DMS153 (cell line): ENCODE data around the gene GSTP1.
A peak's percentile ranks its signal among the peaks of the same experiment; 100 is the strongest.
"Not testable (repeated sequence)": the region's sequence is repeated elsewhere in the genome, so short reads cannot be mapped to it uniquely, and the experiment has no call there.

Experiments used
- DNase-seq: peaks from one replicate; lab custom pipeline; 2025; lab: John Stamatoyannopoulos, UW

The GSTP1 gene

GRCh38 chr11:67583247-67584204 is at the start of gene GSTP1:
Gene GSTP1, plus strand, starts transcription at chr11:67583812. Its CDS starts 32 bp downstream, at chr11:67583844.
- DNase-seq, result peak; percentile 85

- no peak for DNase-seq
These were observed 49.4 kb upstream of the GSTP1 start for GRCh38 chr11:67534070-67534679.

- no peak for DNase-seq
These were observed 48.1 kb upstream of the GSTP1 start for GRCh38 chr11:67535561-67535960.

GRCh38 chr11:67538306-67538705 is 45.3 kb upstream of the GSTP1 start:
- DNase-seq, result no peak

GRCh38 chr11:67538823-67539505 is 44.6 kb upstream of the GSTP1 start:
- no peak for DNase-seq

GRCh38 chr11:67539550-67539949 is 44.1 kb upstream of the GSTP1 start:
- DNase-seq, result no peak

- no peak for DNase-seq
These were observed 42.4 kb upstream of the GSTP1 start for GRCh38 chr11:67541198-67541597.

GRCh38 chr11:67542169-67542568 is 41.4 kb upstream of the GSTP1 start:
- no peak for DNase-seq

- no peak for DNase-seq
These were observed 40.6 kb upstream of the GSTP1 start for GRCh38 chr11:67542971-67543370.

- no peak for DNase-seq
These were observed 40.0 kb upstream of the GSTP1 start for GRCh38 chr11:67543585-67543984.

GRCh38 chr11:67544616-67545242 is 38.9 kb upstream of the GSTP1 start:
- DNase-seq, result no peak

- peak; percentile 38 for DNase-seq
These were observed 38.3 kb upstream of the GSTP1 start for GRCh38 chr11:67545280-67545679.

GRCh38 chr11:67548112-67548511 is 35.5 kb upstream of the GSTP1 start:
- not testable (repeated sequence) for DNase-seq

GRCh38 chr11:67548555-67549110 is 35.0 kb upstream of the GSTP1 start:
- no peak for DNase-seq

- no peak for DNase-seq
These were observed 32.5 kb upstream of the GSTP1 start for GRCh38 chr11:67551127-67551526.

GRCh38 chr11:67551697-67552096 is 31.9 kb upstream of the GSTP1 start:
- not testable (repeated sequence) for DNase-seq

- no peak for DNase-seq
These were observed 27.4 kb upstream of the GSTP1 start for GRCh38 chr11:67556244-67556643.

- DNase-seq, result no peak
These were observed 25.4 kb upstream of the GSTP1 start for GRCh38 chr11:67558084-67558772.

GRCh38 chr11:67561971-67562619 is 21.5 kb upstream of the GSTP1 start:
- DNase-seq, result no peak

GRCh38 chr11:67562963-67563704 is 20.5 kb upstream of the GSTP1 start:
- DNase-seq, result no peak
